DMS53 treated with DMSO at 0.1 percent for 48 hours (cell line): ENCODE measurements around the gene ZNF32.
"Not testable (repeated sequence)": the region's sequence is repeated elsewhere in the genome, so short reads cannot be mapped to it uniquely, and the experiment has no call there.

Experiments
- DNase-seq: peaks from one replicate; lab custom pipeline; 2025; ENCODE audit not compliant: unreplicated experiment; lab: John Stamatoyannopoulos, UW

The ZNF32 gene

DNA sequence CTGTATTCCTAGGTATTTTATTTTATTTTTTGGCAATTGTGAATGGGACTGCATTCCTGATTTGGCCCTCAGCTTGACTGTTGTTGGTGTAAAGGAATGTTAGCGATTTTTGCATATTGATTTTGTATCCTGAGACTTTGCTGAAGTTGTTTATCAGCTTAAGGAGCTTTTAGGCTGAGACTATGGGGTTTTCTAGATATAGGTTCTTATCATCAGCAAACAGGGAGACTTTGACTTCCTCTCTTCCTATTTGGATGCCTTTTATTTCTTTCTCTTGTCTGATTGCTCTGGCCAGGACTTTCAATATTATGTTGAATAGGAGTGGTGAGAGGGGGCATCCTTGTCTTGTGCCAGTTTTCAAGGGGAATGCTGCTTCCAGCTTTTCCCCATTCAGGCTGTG is 12.9 kb downstream of the ZNF32 start:
- DNase-seq = not testable (repeated sequence)

DNA sequence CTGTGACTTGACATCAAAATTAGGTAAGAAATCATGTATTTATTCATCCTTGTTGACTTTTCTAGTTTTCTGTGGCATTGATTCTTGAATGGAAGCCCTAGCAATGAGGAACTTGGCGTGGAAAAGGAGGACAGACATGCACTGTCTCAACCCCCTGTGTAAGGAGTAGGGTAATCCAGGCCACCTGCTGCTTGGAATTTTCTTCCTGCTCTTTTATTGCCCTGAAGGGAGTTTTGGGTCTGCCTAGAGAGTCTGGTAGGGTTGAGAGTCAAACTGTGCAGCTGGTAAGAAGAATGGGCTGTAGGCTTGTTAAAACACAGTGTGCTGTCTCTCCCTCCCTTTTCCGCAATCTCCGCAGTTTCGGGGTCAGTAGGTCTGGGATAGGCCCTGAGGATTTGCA is 19.7 kb downstream of the ZNF32 start:
- DNase-seq = no peak

DNA sequence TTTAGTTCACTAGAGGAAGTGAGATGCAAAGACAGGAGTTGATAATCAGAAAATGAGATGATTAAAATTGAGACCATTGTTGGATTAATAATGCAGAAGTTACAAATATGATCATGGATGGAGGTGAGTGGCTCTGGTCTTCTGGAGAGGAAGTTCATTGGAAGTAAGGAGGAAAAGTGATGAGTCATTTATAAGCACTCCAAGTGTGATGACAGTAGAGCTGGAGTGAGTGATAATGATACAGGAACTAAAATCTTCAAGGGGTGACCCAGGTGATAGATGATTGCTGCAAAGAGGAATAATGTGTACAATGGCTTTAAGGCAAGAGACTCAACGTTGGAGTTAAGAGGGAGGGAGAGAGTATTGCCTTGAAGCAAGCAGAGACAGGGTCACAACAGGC is 20.7 kb downstream of the ZNF32 start:
- no peak for DNase-seq

DNA sequence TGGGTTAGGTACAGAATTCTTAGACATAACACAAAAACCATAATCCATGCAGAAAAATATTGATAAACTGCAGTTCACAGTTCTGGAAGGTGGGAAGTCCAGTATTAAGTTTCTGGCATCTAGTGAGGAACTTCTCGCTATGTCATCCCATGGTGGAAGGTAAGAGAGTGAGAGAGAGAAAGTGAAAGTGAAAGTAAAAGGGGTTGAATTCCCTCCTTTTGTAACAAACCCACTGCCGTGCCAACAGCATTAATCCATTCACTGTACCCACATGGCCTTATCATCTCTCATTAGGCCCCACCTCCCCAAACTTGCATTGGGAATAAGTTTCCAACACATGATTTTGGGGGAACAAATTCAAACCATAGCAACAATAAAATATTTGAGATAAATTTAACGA is 25.3 kb downstream of the ZNF32 start:
- DNase-seq = peak; percentile 5

DNA sequence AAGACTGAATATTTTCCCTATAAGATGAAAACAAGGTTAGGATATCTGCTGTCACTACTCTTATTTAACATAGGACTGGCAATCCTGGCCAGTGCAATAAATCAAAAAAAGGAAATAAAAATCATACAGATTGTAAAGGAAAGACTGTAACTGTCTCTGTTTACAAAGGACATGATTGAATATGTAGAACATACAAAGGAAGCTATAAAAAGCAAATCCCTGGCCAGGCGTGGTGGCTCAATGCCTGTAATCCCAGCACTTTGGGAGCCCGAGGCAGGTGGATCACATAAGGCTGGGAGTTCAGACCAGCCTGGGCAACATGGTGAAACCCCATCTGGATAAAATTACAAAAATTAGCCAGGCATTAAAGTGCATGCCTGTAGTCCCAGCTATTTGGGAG is 26.6 kb downstream of the ZNF32 start:
- no peak for DNase-seq

DNA sequence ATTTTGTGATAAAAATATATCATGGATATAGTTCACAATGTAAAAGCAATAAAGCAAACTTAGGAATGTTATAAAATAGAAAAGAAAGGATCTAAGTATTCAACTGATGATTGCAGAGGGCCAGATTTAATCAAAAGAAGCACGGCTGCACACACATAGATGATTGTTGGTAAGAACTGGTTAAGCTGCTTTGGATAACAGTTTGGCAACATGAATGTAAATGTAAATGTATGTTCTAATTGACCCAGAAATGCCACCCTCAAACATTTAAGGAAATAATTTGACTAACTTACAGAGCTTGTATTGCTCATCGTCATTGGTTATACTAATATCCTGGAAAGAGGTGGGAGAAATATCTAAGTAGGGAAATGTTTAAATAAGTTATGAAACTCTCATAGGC is 29.3 kb downstream of the ZNF32 start:
- DNase-seq = no peak

DNA sequence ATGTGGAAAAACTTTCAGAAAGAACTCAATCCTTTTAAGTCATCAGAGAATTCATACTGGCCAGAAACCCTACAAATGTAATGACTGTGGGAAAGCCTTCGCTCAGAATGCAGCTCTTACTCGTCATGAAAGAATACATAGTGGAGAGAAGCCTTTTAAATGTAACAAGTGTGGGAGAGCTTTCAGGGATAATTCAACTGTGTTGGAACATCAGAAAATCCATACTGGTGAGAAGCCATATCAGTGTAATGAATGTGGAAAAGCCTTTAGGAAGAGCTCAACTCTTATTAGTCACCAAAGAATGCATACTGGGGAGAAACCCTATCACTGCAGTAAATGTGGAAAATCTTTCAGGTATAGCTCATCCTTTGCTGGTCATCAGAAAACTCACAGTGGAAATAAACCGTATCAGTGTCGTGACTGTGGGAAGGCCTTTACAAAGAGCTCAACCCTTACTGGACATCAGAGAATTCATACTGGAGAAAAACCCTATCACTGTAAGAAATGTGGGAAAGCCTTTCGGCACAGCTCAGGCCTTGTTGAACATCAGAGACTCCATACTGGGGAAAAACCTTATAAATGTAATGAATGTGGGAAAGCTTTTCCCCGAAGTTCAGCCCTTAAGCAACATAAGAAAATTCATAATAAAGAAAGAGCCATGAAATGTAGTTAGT is 31.8 kb downstream of the ZNF32 start:
- no peak for DNase-seq

DNA sequence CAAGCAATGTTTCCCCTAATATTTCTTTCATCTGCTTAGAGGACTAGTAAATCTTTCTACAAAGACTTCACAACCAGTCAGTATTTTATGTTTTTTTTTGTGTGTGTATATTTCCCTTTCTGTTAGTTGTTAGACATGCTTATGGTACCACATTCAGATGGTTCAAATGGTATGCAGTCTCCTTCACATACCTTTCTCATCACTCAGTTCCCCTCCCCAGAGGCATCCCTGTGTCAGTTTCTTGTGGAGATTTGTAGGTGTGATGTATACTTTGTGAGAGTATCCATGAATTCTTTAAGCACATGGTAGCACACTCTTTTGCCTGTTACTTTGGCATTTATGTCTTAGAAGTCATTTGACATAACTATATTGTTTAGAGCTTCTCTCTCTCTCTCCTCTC is 38.0 kb downstream of the ZNF32 start:
- DNase-seq = no peak

DNA sequence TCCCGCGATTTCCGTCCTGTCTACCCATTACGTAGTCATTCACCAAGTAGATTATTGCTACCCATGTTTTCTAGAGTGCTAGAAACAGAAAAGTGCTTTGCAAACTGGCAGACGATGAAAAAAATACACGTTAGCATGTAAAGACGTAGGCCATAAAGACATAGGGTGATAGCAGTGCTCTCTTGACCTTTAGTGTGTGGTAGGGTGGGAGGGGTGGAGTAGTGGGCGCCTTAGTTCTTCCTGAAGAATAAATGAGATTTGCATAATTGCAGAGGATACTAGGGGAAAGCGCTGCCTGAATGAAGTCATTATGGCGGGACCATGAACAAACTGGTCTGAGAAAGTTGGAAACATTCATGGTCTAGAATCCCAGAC is 41.5 kb downstream of the ZNF32 start:
- no peak for DNase-seq

DNA sequence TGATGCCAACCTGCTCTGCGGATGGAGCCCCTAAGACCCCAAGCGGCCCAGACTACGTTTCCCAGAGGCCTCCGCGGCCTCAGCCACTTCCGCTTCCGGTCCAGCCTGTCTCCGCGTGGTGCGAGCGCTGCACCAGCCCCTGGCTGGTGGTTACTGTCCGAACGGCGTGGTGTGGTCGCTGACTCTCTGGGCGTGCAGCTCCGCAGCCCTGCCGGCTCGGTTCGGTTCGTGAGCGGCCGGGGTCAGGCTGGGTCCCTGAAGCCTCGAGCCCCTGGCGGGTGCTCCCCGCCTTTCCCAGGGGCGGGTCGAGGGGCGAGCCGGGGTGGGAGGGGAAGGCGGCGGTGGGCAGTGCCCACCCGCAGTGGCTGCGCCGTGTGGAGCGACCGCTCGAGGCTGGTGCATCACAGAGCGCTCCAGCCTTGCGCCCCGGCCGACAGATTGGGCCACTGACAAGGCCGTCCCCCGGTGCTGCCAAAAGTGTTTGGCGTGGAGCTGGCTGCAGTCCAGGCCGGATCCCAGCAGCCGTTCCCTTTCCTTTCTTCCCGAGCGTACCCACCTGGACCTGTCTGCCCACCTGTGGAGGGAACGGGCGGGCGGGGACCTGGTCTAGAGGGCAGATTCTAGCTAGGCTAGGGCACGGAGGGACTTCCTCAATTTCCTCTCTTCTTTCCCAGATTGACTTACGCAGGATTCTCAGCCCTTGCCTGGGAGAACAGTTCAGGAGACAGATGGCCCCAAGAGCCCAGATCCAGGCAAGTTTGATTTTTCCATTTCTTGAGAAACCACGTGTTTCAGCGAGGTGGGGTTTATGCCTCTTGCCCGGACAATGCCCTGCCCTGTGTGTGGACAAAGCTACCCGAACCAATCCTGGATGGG is 42.1 kb downstream of the ZNF32 start, which contains the start of gene ZNF485:
ZNF485 (plus strand) TSS at position 116 of the 876 bp plus-strand sequence; CDS start at position 729, 613 bp downstream.
- DNase-seq = peak; percentile 37

DNA sequence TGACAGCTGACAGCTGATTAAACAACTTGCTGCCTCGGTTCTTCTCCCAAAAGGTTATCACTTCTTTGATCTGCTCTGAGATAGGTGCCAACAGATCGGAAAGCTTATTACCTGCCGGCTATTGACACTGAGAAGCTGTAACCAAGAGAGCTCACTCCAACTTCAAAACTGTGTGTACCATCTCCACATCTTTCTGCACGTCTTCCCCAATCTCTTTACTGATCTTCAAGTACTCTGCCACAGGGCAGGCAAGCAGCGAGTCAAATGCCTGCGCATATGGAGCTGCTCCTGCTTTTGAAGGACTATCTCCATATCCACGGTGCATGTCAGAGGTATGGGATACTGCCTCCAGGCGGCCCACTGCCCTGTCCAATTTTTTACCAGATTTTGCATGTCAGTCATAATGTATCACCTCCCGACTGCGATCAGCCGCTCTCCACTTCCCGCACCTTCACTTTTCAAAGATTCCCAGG is 42.8 kb downstream of the ZNF32 start:
- DNase-seq = no peak

DNA sequence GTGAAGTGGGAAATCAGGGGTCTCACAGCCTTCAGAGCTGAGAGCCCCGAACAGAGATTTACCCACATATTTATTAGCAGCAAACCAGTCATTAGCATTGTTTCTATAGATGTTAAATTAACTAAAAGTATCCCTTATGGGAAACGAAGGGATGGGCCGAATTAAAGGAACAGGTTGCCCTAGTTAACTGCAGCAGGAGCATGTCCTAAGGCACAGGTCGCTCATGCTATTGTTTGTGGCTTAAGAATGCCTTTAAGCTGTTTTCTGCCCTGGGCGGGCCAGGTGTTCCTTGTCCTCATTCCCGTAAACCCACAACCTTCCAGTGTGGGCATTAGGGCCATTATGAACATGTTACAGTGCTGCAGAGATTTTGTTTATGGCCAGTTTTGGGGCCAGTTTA is 47.1 kb downstream of the ZNF32 start:
- not testable (repeated sequence) for DNase-seq

DNA sequence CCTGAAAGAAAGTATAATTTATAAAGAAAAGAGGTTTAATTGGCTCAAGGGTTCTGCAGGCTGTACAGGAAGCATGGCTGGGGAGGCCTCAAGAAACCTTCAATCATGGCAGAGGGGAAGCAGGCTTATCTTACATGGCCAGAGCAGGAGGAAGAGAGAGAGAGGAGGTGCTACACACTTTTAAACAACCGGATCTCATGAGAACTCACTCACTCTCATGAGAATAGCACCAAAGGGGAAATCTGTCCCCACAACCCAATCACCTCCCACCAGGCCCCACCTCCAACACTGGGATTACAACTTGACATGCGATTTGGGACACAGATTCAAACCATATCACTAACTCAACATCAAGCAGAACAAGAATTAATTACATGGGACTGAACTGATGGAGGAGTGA is 49.3 kb downstream of the ZNF32 start:
- no peak for DNase-seq

DNA sequence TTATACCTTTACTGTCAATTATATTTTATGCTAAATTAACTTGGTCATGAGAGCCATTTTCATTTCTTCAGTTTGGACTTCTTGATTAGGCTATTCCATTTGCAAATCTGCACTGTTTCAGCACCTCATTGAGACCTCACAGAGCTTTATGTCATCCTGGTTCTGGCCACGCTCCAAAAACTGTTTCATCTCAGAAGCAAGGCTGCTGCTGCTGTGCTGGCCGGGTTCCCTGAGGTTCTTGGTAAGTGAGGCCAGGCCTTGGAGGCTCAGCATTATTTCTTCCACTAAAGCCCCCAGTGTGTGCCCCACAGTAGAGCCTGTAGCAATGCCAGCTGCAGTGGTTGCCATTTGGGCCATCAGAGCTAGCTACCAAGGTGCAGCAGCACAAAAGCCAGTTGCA is 50.2 kb downstream of the ZNF32 start:
- DNase-seq = no peak

DNA sequence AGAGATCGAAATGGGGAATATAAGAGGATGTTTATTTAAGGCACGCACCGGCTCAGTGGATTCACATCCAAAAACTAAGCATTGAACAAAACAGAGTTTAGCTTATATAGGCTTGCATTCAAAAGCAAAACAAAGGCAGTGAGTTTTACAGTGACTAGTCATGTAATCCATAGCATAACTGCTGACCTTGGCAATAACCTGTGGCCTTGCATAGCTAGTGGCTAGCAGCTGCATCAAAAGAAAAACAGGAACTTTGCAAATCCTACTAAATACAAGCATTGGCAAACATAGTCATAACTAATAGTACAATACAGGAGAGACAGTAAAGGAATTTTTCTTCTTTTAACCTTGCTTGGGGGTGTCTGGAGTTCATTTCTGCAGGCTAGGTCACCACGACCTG is 52.1 kb downstream of the ZNF32 start:
- no peak for DNase-seq

DNA sequence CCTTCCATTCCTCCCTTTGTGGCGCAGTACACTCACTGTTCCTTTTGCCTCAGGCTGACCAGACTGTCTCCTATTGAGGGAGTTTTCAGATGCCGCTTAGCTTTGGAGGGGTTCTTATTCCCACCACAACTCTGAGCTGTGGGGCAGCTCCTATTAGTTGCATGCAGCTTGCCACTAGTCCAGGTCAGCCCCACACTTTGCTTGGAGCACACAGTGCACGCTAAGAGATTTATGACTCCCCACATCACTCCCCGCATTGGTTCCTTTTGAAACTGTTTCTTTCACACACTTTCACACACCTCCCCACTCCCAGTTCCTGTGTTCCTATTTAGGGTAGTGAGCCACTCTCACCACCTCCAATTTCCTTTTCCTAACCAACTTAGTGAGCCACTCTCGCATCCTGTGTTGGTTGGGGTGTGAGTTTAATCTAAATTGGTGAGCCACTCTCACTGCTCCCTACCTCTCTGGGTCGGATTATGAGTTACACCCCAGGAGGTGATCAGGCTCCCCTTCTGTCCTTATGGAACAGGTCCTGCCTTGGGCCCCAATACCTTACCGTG is 52.9 kb downstream of the ZNF32 start:
- no peak for DNase-seq

DNA sequence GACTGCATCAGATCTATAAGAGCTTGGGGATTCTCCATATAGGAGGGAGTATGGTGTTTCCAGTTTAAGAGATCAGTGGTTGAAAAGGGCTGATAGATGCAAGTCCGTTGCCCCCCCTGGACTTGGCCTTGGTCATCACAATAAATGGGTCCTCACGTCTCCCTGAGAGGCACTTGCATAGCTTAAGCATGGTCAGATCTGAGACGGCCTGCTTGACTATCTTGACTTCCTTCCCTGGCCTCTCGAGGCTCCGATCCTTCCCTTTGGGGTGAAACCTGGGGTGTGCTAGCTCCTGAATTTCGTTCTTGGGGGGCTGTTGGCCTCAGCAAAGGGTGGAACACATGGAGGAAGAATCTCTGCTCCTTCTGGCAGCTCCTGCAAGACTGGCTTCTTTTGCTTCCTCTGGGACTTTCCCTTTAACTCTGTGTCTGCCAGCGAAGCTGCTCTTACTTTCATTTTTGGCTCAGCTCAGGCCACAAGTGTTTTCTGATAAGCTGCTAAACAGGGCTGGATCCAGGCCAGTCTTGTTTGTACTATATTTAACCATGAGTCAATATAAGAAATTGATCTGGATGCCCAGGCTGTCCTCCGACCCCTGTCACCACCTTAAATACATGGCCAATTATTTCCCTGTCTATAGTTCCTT is 53.6 kb downstream of the ZNF32 start:
- DNase-seq = no peak
